GM23338 (cell line): ENCODE measurements around the gene SLC26A11. TPM values are rescaled to one million over a fixed set of nuclear protein-coding genes. Genes with fewer than 3 reads are reported as not detected.

Source experiments
- ATAC-seq: fragments of 200-7000 bp; cut with Tn5 transposase; 3 replicates; pipeline ENCODE4 v1.9.1; 2020
- DNase-seq: peaks from one replicate; pipeline ENCODE4 v3.0.0-alpha.2; 2015; ENCODE audit warnings: low spot score
- H2AFZ ChIP-seq: fragments of 200-600 bp; sonication (generic); 2 replicates; pipeline ENCODE4 v1.8.0; 2016; ENCODE audit warnings: antibody characterized with exemption, mild to moderate bottlenecking, moderate library complexity
- H3F3A ChIP-seq: fragments of 200-600 bp; sonication (generic); replicated peaks from 2 replicates; pipeline ENCODE4 v1.8.0; 2017; ENCODE audit warnings: antibody characterized with exemption, mixed run types, low read depth
- H3K27ac ChIP-seq: fragments of 200-600 bp; sonication (generic); 2 replicates; pipeline ENCODE4 v1.6.1; 2016; ENCODE audit warnings: low read depth
- H3K27me3 ChIP-seq: fragments of 200-600 bp; sonication (generic); 2 replicates; pipeline ENCODE4 v1.8.0; 2016; ENCODE audit warnings: mild to moderate bottlenecking, mixed run types, moderate library complexity; ENCODE audit not compliant: insufficient read depth
- H3K36me3 ChIP-seq: fragments of 200-600 bp; sonication (generic); 2 replicates; pipeline ENCODE4 v1.8.0; 2016; ENCODE audit warnings: mild to moderate bottlenecking; ENCODE audit not compliant: insufficient read depth
- H3K4me1 ChIP-seq: fragments of 200-600 bp; sonication (generic); 2 replicates; pipeline ENCODE4 v1.8.0; 2016; ENCODE audit warnings: mild to moderate bottlenecking, moderate library complexity; ENCODE audit not compliant: insufficient read depth
- H3K4me2 ChIP-seq: fragments of 200-600 bp; sonication (generic); 2 replicates; pipeline ENCODE4 v1.7.1; 2017; ENCODE audit warnings: mixed run types
- H3K4me3 ChIP-seq: fragments of 200-600 bp; sonication (generic); 2 replicates; pipeline ENCODE4 v1.6.1; 2016; ENCODE audit warnings: mixed run types
- H3K79me2 ChIP-seq: fragments of 200-600 bp; sonication (generic); replicated peaks from 2 replicates; pipeline ENCODE4 v1.8.0; 2017; ENCODE audit warnings: mild to moderate bottlenecking; ENCODE audit not compliant: insufficient read depth
- H3K9me2 ChIP-seq: fragments of 200-600 bp; sonication (generic); 2 replicates; pipeline ENCODE4 v1.8.0; 2017; ENCODE audit not compliant: insufficient read depth
- H4K20me1 ChIP-seq: fragments of 200-600 bp; sonication (generic); replicated peaks from 2 replicates; pipeline ENCODE4 v1.8.0; 2017; ENCODE audit warnings: mild to moderate bottlenecking; ENCODE audit not compliant: insufficient read depth
- H3K27ac Mint-ChIP-seq: 2 replicates; pipeline ENCODE4 v1.8.0; 2020; ENCODE audit warnings: inconsistent platforms, mild to moderate bottlenecking, moderate library complexity, mixed read lengths
- H3K27me3 Mint-ChIP-seq: 3 replicates; pipeline ENCODE4 v1.8.0; 2022; ENCODE audit warnings: low read depth, mild to moderate bottlenecking, moderate library complexity, mixed read lengths, inconsistent platforms; ENCODE audit not compliant: insufficient read depth, poor library complexity
- H3K36me3 Mint-ChIP-seq: 3 replicates; pipeline ENCODE4 v1.8.0; 2021; ENCODE audit warnings: low read depth, mild to moderate bottlenecking, inconsistent platforms, moderate library complexity, mixed read lengths
- H3K4me1 Mint-ChIP-seq: 3 replicates; pipeline ENCODE4 v1.8.0; 2020; ENCODE audit warnings: mild to moderate bottlenecking, inconsistent platforms, mixed read lengths
- H3K4me3 Mint-ChIP-seq: 3 replicates; pipeline ENCODE4 v1.8.0; 2021; ENCODE audit warnings: moderate library complexity, mild to moderate bottlenecking, inconsistent platforms, mixed read lengths
- H3K9me3 Mint-ChIP-seq: 3 replicates; pipeline ENCODE4 v1.8.0; 2020; ENCODE audit warnings: moderate library complexity, mild to moderate bottlenecking, inconsistent platforms, mixed read lengths
- EZH2 ChIP-seq: fragments of 200-600 bp; sonication (generic); IDR thresholded peaks from one replicate; pipeline ENCODE4 v1.8.0; 2017; ENCODE audit warnings: antibody characterized with exemption, mild to moderate bottlenecking, low read depth; ENCODE audit not compliant: unreplicated experiment
- EZH2phosphoT487 ChIP-seq: fragments of 200-600 bp; sonication (generic); IDR thresholded peaks from one replicate; pipeline ENCODE4 v1.8.1; 2018; ENCODE audit warnings: antibody characterized with exemption; ENCODE audit not compliant: unreplicated experiment
- JUNB ChIP-seq: IDR thresholded peaks from one replicate; pipeline ENCODE4 v1.6.1; 2016; ENCODE audit warnings: antibody characterized with exemption; ENCODE audit not compliant: unreplicated experiment
- NANOG ChIP-seq: IDR thresholded peaks from 2 replicates; pipeline ENCODE4 v1.6.1; 2016; ENCODE audit warnings: antibody characterized with exemption, borderline replicate concordance
- POLR2AphosphoS5 ChIP-seq: IDR thresholded peaks from 2 replicates; pipeline ENCODE4 v1.6.1; 2016; ENCODE audit warnings: antibody characterized with exemption, low read depth
- STAT1 ChIP-seq: IDR thresholded peaks from one replicate; pipeline ENCODE4 v1.6.1; 2016; ENCODE audit warnings: antibody characterized with exemption; ENCODE audit not compliant: unreplicated experiment
- ZNF114 ChIP-seq: fragments of 250-450 bp; sonication (Bioruptor Pico); IDR thresholded peaks from 2 replicates; pipeline ENCODE4 v1.5.0; 2020; ENCODE audit warnings: mild to moderate bottlenecking, moderate library complexity
- ZNF331 ChIP-seq: fragments of 250-450 bp; sonication (Bioruptor Pico); IDR thresholded peaks from 2 replicates; pipeline ENCODE4 v1.5.0; 2020; ENCODE audit warnings: low read depth, mild to moderate bottlenecking, moderate library complexity
- polyA plus RNA-seq: library from polyadenylated mRNA; unstranded; fragments of >200 nt; fragmentation: Nextera tagmentation; extraction: Ambion mirVana; gene quantifications from 2 replicates; pipeline ENCODE4 v1.2.1, GENCODE V29; 2016
- total RNA-seq: library from RNA; depleted of rRNA; stranded (reverse); fragments of >200 nt; shearing (Covaris generic); gene quantifications from 2 replicates; pipeline ENCODE4 v1.2.3, GENCODE V29; 2014
- TF ChIP-seq, protein P1 (sequence below): IDR thresholded peaks from 2 replicates; pipeline ENCODE4 v1.6.1; 2016; ENCODE audit warnings: antibody characterized with exemption
- TF ChIP-seq, protein P2 (sequence below): fragments of 250-450 bp; sonication (Bioruptor Pico); IDR thresholded peaks from 2 replicates; pipeline ENCODE4 v1.5.0; 2020; ENCODE audit warnings: mild to moderate bottlenecking, moderate library complexity
- TF ChIP-seq, protein P3 (sequence below), 2 experiments: fragments of 200-600 bp in 1 of 2; sonication (generic) in 1 of 2; conservative IDR thresholded peaks; 2 replicates each; pipeline versions ENCODE4 v1.5.1 to v1.6.1; 2016 to 2017; ENCODE audit warnings: antibody characterized with exemption in 2 of 2, low read depth in 2 of 2, mild to moderate bottlenecking in 2 of 2, moderate library complexity in 1 of 2

SLC26A11 gene
- total and polyA plus RNA-seq, 2 experiments from 2014 or later, result 10.9 to 23.0 TPM

DNA sequence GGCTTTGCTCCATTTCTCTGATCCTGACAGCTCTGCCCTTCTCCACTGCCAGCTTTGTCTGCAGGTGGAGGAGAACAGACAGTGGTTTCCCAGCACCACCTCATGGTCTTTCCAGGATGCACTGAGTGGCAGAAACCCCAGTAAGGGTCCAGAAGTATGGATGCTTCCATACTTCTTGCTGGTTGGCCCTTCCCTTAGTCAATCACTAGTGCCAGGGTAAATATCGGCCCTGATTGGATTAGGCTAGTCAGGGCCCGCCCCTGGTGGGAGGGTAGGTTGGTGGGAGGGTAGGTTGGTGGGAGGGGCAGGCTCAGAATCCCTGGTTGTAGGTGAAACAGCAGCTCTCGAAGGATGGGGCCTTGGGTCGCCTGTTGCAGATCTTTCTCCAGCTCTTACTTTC, 50.6 kb downstream of the SLC26A11 start (continued):
- TF ChIP-seq EZH2, result no peak
- no peak for TF ChIP-seq ZNF114 (CRISPR knock-in tag)
- TF ChIP-seq, protein P1, sequence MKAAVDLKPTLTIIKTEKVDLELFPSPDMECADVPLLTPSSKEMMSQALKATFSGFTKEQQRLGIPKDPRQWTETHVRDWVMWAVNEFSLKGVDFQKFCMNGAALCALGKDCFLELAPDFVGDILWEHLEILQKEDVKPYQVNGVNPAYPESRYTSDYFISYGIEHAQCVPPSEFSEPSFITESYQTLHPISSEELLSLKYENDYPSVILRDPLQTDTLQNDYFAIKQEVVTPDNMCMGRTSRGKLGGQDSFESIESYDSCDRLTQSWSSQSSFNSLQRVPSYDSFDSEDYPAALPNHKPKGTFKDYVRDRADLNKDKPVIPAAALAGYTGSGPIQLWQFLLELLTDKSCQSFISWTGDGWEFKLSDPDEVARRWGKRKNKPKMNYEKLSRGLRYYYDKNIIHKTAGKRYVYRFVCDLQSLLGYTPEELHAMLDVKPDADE, result no peak

DNA sequence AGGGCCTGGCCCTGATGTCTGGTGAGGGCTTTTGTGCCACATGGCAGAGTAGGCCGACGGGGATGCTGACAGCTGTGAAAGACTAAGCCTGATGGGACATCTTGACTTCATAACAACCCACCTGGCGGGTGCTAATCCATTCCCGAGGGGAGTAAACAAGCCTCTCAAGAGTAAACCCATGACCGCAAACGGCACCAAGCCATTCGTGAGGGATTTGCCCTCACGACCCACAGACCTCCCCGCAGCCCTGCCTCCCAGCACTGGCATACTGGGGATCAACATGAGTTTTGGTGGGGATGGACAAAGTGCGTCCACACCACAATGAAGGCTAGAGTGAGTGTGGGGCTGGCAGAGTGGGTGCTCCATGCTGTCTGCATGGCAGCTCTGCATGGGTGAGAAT, 52.1 kb downstream of the SLC26A11 start:
- Mint-ChIP-seq H3K27ac (no peak overlapping the region; the same call in 1 of the 2 replicates), H3K27me3 (peaks cover 19% of the 10 kb centered on the region), H3K4me3 (no peak overlapping the region), H3K36me3 (peaks cover 17% of the 10 kb centered on the region), H3K4me1 (peaks cover 10% of the 10 kb centered on the region), H3K9me3 (peaks cover 3% of the 10 kb centered on the region; the same call in 1 of the 3 replicates)
- no peak overlapping the region for H2AFZ ChIP-seq
- no peaks in the 10 kb centered on the region for H3K9me2 ChIP-seq
- H3K36me3 ChIP-seq, result no peaks in the 10 kb centered on the region
- H3K4me1 ChIP-seq, result peaks cover 15% of the 10 kb centered on the region
- DNase-seq (no peak), ATAC-seq (no peak)
- 0 out of 2 replicates have a peak, but pooled peaks cover 3% of the 10 kb centered on the region for H4K20me1 ChIP-seq
- no peak overlapping the region for H3K4me2 ChIP-seq
- no peak overlapping the region for H3K4me3 ChIP-seq
- peaks cover 11% of the 10 kb centered on the region for H3F3A ChIP-seq
- H3K27ac ChIP-seq, result no peak overlapping the region
- no peaks in the 10 kb centered on the region for H3K27me3 ChIP-seq
- no peaks in the 10 kb centered on the region for H3K79me2 ChIP-seq
- TF ChIP-seq EZH2 (no peak), JUNB (no peak), EZH2phosphoT487 (no peak), POLR2AphosphoS5 (no peak), ZNF331 (CRISPR knock-in tag) (no peak), ZNF114 (CRISPR knock-in tag) (no peak), STAT1 (no peak), NANOG (no peak)
- TF ChIP-seq, protein P2, sequence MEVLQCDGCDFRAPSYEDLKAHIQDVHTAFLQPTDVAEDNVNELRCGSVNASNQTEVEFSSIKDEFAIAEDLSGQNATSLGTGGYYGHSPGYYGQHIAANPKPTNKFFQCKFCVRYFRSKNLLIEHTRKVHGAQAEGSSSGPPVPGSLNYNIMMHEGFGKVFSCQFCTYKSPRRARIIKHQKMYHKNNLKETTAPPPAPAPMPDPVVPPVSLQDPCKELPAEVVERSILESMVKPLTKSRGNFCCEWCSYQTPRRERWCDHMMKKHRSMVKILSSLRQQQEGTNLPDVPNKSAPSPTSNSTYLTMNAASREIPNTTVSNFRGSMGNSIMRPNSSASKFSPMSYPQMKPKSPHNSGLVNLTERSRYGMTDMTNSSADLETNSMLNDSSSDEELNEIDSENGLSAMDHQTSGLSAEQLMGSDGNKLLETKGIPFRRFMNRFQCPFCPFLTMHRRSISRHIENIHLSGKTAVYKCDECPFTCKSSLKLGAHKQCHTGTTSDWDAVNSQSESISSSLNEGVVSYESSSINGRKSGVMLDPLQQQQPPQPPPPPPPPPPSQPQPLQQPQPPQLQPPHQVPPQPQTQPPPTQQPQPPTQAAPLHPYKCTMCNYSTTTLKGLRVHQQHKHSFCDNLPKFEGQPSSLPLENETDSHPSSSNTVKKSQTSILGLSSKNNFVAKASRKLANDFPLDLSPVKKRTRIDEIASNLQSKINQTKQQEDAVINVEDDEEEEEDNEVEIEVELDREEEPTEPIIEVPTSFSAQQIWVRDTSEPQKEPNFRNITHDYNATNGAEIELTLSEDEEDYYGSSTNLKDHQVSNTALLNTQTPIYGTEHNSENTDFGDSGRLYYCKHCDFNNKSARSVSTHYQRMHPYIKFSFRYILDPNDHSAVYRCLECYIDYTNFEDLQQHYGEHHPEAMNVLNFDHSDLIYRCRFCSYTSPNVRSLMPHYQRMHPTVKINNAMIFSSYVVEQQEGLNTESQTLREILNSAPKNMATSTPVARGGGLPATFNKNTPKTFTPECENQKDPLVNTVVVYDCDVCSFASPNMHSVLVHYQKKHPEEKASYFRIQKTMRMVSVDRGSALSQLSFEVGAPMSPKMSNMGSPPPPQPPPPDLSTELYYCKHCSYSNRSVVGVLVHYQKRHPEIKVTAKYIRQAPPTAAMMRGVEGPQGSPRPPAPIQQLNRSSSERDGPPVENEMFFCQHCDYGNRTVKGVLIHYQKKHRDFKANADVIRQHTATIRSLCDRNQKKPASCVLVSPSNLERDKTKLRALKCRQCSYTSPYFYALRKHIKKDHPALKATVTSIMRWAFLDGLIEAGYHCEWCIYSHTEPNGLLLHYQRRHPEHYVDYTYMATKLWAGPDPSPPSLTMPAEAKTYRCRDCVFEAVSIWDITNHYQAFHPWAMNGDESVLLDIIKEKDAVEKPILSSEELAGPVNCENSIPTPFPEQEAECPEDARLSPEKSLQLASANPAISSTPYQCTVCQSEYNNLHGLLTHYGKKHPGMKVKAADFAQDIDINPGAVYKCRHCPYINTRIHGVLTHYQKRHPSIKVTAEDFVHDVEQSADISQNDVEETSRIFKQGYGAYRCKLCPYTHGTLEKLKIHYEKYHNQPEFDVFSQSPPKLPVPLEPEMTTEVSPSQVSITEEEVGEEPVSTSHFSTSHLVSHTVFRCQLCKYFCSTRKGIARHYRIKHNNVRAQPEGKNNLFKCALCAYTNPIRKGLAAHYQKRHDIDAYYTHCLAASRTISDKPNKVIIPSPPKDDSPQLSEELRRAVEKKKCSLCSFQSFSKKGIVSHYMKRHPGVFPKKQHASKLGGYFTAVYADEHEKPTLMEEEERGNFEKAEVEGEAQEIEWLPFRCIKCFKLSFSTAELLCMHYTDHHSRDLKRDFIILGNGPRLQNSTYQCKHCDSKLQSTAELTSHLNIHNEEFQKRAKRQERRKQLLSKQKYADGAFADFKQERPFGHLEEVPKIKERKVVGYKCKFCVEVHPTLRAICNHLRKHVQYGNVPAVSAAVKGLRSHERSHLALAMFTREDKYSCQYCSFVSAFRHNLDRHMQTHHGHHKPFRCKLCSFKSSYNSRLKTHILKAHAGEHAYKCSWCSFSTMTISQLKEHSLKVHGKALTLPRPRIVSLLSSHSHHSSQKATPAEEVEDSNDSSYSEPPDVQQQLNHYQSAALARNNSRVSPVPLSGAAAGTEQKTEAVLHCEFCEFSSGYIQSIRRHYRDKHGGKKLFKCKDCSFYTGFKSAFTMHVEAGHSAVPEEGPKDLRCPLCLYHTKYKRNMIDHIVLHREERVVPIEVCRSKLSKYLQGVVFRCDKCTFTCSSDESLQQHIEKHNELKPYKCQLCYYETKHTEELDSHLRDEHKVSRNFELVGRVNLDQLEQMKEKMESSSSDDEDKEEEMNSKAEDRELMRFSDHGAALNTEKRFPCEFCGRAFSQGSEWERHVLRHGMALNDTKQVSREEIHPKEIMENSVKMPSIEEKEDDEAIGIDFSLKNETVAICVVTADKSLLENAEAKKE (CRISPR knock-in tag), result no peak
- TF ChIP-seq, protein P3, sequence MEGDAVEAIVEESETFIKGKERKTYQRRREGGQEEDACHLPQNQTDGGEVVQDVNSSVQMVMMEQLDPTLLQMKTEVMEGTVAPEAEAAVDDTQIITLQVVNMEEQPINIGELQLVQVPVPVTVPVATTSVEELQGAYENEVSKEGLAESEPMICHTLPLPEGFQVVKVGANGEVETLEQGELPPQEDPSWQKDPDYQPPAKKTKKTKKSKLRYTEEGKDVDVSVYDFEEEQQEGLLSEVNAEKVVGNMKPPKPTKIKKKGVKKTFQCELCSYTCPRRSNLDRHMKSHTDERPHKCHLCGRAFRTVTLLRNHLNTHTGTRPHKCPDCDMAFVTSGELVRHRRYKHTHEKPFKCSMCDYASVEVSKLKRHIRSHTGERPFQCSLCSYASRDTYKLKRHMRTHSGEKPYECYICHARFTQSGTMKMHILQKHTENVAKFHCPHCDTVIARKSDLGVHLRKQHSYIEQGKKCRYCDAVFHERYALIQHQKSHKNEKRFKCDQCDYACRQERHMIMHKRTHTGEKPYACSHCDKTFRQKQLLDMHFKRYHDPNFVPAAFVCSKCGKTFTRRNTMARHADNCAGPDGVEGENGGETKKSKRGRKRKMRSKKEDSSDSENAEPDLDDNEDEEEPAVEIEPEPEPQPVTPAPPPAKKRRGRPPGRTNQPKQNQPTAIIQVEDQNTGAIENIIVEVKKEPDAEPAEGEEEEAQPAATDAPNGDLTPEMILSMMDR (conservative IDR thresholded peaks at IDR 0.05; ENCODE audit: low read depth in 2 of 2), result no peak
- TF ChIP-seq, protein P1, result no peak
